GM10266 (cell line): ENCODE results near the gene LIN37.

Source experiments
- DNase-seq: peaks from one replicate; pipeline ENCODE4 v3.0.0; 2012; ENCODE audit errors: extremely low spot score
- CTCF ChIP-seq: IDR thresholded peaks from 2 replicates; pipeline ENCODE4 v1.5.1; 2012; ENCODE audit warnings: mild to moderate bottlenecking, low read depth; ENCODE audit not compliant: control insufficient read depth, insufficient read depth; ENCODE audit errors: missing control alignments

The LIN37 gene

GRCh38 chr19:35797663-35798062, 49.3 kb downstream of the LIN37 start:
- no peak for TF ChIP-seq CTCF
- DNase-seq: no peak

DNA sequence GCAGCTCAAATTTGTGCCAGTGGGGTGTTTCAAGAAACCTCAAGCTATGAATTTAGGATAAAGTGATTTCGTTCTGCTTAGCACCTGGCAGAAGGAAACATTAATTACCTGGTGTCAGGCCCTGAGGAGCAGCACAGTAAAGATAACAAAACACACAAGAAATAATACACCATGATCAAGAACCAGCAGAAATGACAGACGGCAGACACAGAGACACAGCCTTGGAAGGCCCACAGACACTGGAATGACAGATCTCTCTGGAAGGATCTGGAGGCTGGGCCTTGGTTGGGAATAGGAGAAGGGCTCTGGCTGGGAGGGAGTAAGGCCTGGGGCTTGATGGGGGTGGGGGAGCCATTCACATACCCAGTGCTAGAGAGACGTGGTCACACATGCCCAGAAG, 53.5 kb downstream of the LIN37 start:
- no peak for DNase-seq
- TF ChIP-seq CTCF: no peak
